Small intestine (tissue), 7 donors: ENCODE measurements around the gene RAI1. TPM values are rescaled to one million over a fixed set of nuclear protein-coding genes. Genes with fewer than 3 reads are reported as not detected.

Experiments used
- DNase-seq, 2 donors: peaks; one replicate each; pipeline versions ENCODE4 v3.0.0 to v3.0.0-alpha.2; 2013
- FAIRE-seq: peaks from 2 replicates; lab custom pipeline; 2012; peaks lifted over from hg19 to GRCh38; lab: Jason Lieb, UNC
- H3K27ac ChIP-seq, 3 donors: one replicate each; pipeline ENCODE4 v1.5.1; 2013; ENCODE audit warnings: low read length in 2 of 3, mild to moderate bottlenecking in 2 of 3, control low read depth in 1 of 3, inconsistent platforms in 1 of 3, low read depth in 1 of 3, moderate library complexity in 1 of 3
- H3K27me3 ChIP-seq, 3 donors: one replicate each; pipeline ENCODE4 v1.6.1; 2013; ENCODE audit warnings: low read length in 3 of 3, inconsistent platforms in 1 of 3; ENCODE audit not compliant: control insufficient read depth in 3 of 3, insufficient read depth in 3 of 3
- H3K36me3 ChIP-seq, 3 donors: one replicate each; pipeline ENCODE4 v1.6.1; 2013; ENCODE audit warnings: low read length in 3 of 3, inconsistent platforms in 1 of 3, low read depth in 1 of 3, mild to moderate bottlenecking in 1 of 3, moderate library complexity in 1 of 3; ENCODE audit not compliant: control insufficient read depth in 3 of 3, insufficient read depth in 2 of 3
- H3K4me1 ChIP-seq, 3 donors: one replicate each; pipeline ENCODE4 v1.6.1; 2013; ENCODE audit warnings: low read length in 2 of 3, inconsistent platforms in 1 of 3, low read depth in 1 of 3, mild to moderate bottlenecking in 1 of 3, moderate library complexity in 1 of 3; ENCODE audit not compliant: control insufficient read depth in 3 of 3, insufficient read depth in 2 of 3
- H3K4me3 ChIP-seq, 3 donors: one replicate each; pipeline ENCODE4 v1.5.1; 2013; ENCODE audit warnings: low read length in 3 of 3, control low read depth in 1 of 3, inconsistent platforms in 1 of 3, low read depth in 1 of 3, mild to moderate bottlenecking in 1 of 3, moderate library complexity in 1 of 3
- H3K9me3 ChIP-seq, 2 donors: one replicate each; pipeline ENCODE4 v1.6.1; 2013; ENCODE audit warnings: low read depth in 1 of 2, low read length in 1 of 2; ENCODE audit not compliant: control insufficient read depth in 2 of 2, insufficient read depth in 1 of 2
- WGBS, 3 donors: extraction: QIAGEN DNeasy Blood & Tissue Kit; methylation state at CpG; one replicate each; pipeline ENCODE4 v1.1.7; 2013; 5-methylcytosine and 5-hydroxymethylcytosine counted together
- polyA plus RNA-seq, 4 donors: library from polyadenylated mRNA; stranded (reverse) in 3 of 4; unstranded in 1 of 4; fragments of 200-250 nt in 3 of 4; fragments of 120-200 nt in 1 of 4; gene quantifications; one replicate each; pipeline versions ENCODE4 v1.2.1 to v1.2.3, GENCODE V29; 2013
- donor health status: healthy with polysubstance abuse.
- donor health status: control.
- donor health status: control.
- donor health status: Bipolar disorder and iron deficiency.
- donor health status: healthy.

Gene RAI1
- polyA plus RNA-seq, 4 donors: 2.4 to 20.7 (median 6.2) TPM

- H3K36me3 ChIP-seq: peaks cover 21 to 98% (median 34%) of the 10 kb centered on the region in 3 donors
- no peak overlapping the region for H3K27ac ChIP-seq
- H3K9me3 ChIP-seq: no peaks in the 10 kb centered on the region
- no peak for DNase-seq
- H3K27me3 ChIP-seq: no peaks in the 10 kb centered on the region
- 89 to 94% (median 89%) methylated on average over 9 to 10 of the region's 10 CpGs for WGBS, 3 donors
- no peak overlapping the region for H3K4me3 ChIP-seq
- no peak for FAIRE-seq
- peaks cover 3 to 42% (median 3%) of the 10 kb centered on the region in 3 donors for H3K4me1 ChIP-seq
Observed at GRCh38 chr17:17817552-17817947, 136.3 kb downstream of the RAI1 start.

- FAIRE-seq: no peak
- Histone ChIP-seq H3K9me3 (no peaks in the 10 kb centered on the region), H3K27me3 (no peaks in the 10 kb centered on the region), H3K4me1 (peaks cover 3 to 47% (median 3%) of the 10 kb centered on the region in 3 donors), H3K27ac (peak overlapping the region in 2 of 3 donors; percentile 11 to 47), H3K4me3 (no peak overlapping the region), H3K36me3 (peaks cover 20 to 95% (median 34%) of the 10 kb centered on the region in 3 donors)
- 48 to 72% (median 60%) methylated on average over 10 of the region's 10 CpGs for WGBS, 3 donors
- DNase-seq: peak; percentile 64 to 71
Observed at GRCh38 chr17:17818088-17818526, 136.8 kb downstream of the RAI1 start.

- FAIRE-seq (no peak), DNase-seq (no peak)
- peaks cover 14 to 85% (median 28%) of the 10 kb centered on the region in 3 donors for H3K36me3 ChIP-seq
- H3K4me1 ChIP-seq: peaks cover 3 to 52% (median 5%) of the 10 kb centered on the region in 3 donors
- no peak overlapping the region for H3K27ac ChIP-seq
- no peak overlapping the region for H3K4me3 ChIP-seq
- H3K27me3 ChIP-seq: no peaks in the 10 kb centered on the region
- WGBS, 3 donors: 87 to 90% (median 89%) methylated on average over 12 of the region's 12 CpGs
- no peaks in the 10 kb centered on the region for H3K9me3 ChIP-seq
Observed at GRCh38 chr17:17819111-17819510, 137.9 kb downstream of the RAI1 start.

- FAIRE-seq (no peak), DNase-seq (peak; percentile 44 to 87)
- H3K36me3 ChIP-seq: peaks cover 11 to 84% (median 23%) of the 10 kb centered on the region in 3 donors
- H3K27me3 ChIP-seq: no peaks in the 10 kb centered on the region
- no peaks in the 10 kb centered on the region for H3K9me3 ChIP-seq
- no peak overlapping the region for H3K4me3 ChIP-seq
- peaks cover 3 to 57% (median 10%) of the 10 kb centered on the region in 3 donors for H3K4me1 ChIP-seq
- H3K27ac ChIP-seq: no peak overlapping the region
- 52 to 59% (median 58%) methylated on average over 9 to 12 of the region's 12 CpGs for WGBS, 3 donors
Observed at GRCh38 chr17:17819561-17819995, 138.3 kb downstream of the RAI1 start.

GRCh38 chr17:17820046-17820445, 138.8 kb downstream of the RAI1 start:
- WGBS, 3 donors: 84 to 90% (median 86%) methylated on average over 10 of the region's 10 CpGs
- H3K27ac ChIP-seq: peak overlapping the region in 1 of 3 donors; percentile 17
- DNase-seq: no peak
- no peak for FAIRE-seq
- no peaks in the 10 kb centered on the region for H3K27me3 ChIP-seq
- no peaks in the 10 kb centered on the region for H3K9me3 ChIP-seq
- H3K36me3 ChIP-seq: peaks cover 11 to 80% (median 19%) of the 10 kb centered on the region in 3 donors
- H3K4me1 ChIP-seq: peaks cover 6 to 62% (median 14%) of the 10 kb centered on the region in 3 donors
- no peak overlapping the region for H3K4me3 ChIP-seq

- DNase-seq: no peak
- Histone ChIP-seq H3K27me3 (no peaks in the 10 kb centered on the region), H3K4me3 (peak overlapping the region in 1 of 3 donors; percentile 69), H3K4me1 (peaks cover 10 to 66% (median 17%) of the 10 kb centered on the region in 3 donors), H3K9me3 (no peaks in the 10 kb centered on the region), H3K36me3 (peaks cover 9 to 74% (median 19%) of the 10 kb centered on the region in 3 donors), H3K27ac (peak overlapping the region in 1 of 3 donors; percentile 17)
- 81 to 92% (median 92%) methylated on average over 7 of the region's 7 CpGs for WGBS, 3 donors
- no peak for FAIRE-seq
Observed at GRCh38 chr17:17820463-17821158, 139.4 kb downstream of the RAI1 start.

GRCh38 chr17:17822189-17822588, 140.9 kb downstream of the RAI1 start:
- 40 to 68% (median 50%) methylated on average over 1 of the region's 1 CpG for WGBS, 3 donors
- FAIRE-seq (no peak), DNase-seq (no peak)
- peak overlapping the region in 1 of 3 donors; percentile 3 for H3K27ac ChIP-seq
- H3K9me3 ChIP-seq: no peaks in the 10 kb centered on the region
- peaks cover 10 to 79% (median 17%) of the 10 kb centered on the region in 3 donors for H3K4me1 ChIP-seq
- no peaks in the 10 kb centered on the region for H3K27me3 ChIP-seq
- peaks cover 6 to 69% (median 11%) of the 10 kb centered on the region in 3 donors for H3K36me3 ChIP-seq
- H3K4me3 ChIP-seq: peak overlapping the region in 2 of 3 donors; percentile 48 to 69

- Histone ChIP-seq H3K4me1 (peaks cover 10 to 79% (median 17%) of the 10 kb centered on the region in 3 donors), H3K27ac (peak overlapping the region in 2 of 3 donors; percentile 54 to 73), H3K9me3 (no peaks in the 10 kb centered on the region), H3K4me3 (peak overlapping the region; percentile 36 to 69 (median 48)), H3K36me3 (peaks cover 4 to 69% (median 9%) of the 10 kb centered on the region in 3 donors), H3K27me3 (no peaks in the 10 kb centered on the region)
- 39 to 78% (median 68%) methylated on average over 3 of the region's 3 CpGs for WGBS, 3 donors
- DNase-seq: no peak
- no peak for FAIRE-seq
Observed at GRCh38 chr17:17822616-17823015, 141.4 kb downstream of the RAI1 start.
